IMR-90 (cell line): ENCODE results near the gene U2AF1.
"Not testable (repeated sequence)": the region's sequence is repeated elsewhere in the genome, so short reads cannot be mapped to it uniquely, and the experiment has no call there.

Experiments used
- POLR2A ChIP-seq: IDR thresholded peaks from 2 replicates; pipeline ENCODE4 v1.6.1; 2012; ENCODE audit warnings: mild to moderate bottlenecking, low read depth, low read length
- RFX5 ChIP-seq: IDR thresholded peaks from 2 replicates; pipeline ENCODE4 v1.8.0; 2012; ENCODE audit warnings: low read depth, mild to moderate bottlenecking, low read length, moderate library complexity
- TF ChIP-seq, protein P1 (sequence below): conservative IDR thresholded peaks from 2 replicates; pipeline ENCODE4 v1.5.1; 2012; ENCODE audit warnings: mild to moderate bottlenecking, low read depth, low read length, improper control_type of control experiment
- TF ChIP-seq, protein P2 (sequence below): fragments of 150-350 bp; IDR thresholded peaks from 2 replicates; pipeline ENCODE4 v1.6.1; 2017; ENCODE audit warnings: mild to moderate bottlenecking, antibody characterized with exemption, low read length, low read depth

DNA sequence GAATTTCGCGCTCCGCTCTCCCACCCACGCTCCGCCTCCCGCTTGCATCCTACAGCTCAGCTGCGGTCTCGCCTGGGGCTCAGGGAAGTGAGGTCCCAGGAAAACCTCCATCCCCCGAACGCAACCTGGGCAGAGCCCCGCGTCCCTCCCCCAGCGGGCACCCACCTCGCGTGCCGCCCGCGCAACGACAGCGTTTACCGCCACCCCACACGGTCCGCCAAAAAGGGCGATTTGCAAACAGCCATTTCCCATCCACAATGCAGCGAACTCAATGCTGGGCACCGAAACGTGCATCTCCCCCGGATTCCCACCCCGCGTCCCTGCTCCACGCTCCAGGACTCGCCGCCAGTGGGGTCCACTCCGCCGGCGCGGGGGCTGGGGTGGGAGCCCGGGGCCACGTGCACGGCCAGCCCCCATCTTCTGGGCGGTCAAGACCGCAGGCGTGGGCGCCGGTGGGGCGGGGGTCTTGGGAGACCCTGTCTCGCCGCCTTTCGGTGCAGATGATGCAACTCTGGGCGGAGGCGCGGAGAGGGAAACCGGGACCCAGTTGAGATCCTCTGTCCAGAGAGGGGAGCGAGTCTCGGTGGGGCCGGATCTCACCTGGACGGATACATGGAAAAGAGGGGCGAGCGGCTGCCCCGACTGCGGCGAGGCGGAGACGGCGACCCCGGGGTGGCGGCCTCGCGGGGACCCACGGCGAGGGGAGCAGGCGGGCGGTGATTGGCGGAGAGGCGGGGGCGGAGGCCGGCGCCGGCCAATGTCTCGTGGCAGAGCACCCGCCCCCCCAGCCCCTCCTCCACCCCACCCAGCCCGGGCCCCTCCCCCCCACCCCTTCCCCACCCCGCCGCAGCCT is 32.0 kb downstream of the U2AF1 start, which contains the start of gene CBS:
- TF ChIP-seq, protein P1, sequence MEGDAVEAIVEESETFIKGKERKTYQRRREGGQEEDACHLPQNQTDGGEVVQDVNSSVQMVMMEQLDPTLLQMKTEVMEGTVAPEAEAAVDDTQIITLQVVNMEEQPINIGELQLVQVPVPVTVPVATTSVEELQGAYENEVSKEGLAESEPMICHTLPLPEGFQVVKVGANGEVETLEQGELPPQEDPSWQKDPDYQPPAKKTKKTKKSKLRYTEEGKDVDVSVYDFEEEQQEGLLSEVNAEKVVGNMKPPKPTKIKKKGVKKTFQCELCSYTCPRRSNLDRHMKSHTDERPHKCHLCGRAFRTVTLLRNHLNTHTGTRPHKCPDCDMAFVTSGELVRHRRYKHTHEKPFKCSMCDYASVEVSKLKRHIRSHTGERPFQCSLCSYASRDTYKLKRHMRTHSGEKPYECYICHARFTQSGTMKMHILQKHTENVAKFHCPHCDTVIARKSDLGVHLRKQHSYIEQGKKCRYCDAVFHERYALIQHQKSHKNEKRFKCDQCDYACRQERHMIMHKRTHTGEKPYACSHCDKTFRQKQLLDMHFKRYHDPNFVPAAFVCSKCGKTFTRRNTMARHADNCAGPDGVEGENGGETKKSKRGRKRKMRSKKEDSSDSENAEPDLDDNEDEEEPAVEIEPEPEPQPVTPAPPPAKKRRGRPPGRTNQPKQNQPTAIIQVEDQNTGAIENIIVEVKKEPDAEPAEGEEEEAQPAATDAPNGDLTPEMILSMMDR: not testable (repeated sequence)
- TF ChIP-seq POLR2A, RFX5: not testable (repeated sequence)
- TF ChIP-seq, protein P2, sequence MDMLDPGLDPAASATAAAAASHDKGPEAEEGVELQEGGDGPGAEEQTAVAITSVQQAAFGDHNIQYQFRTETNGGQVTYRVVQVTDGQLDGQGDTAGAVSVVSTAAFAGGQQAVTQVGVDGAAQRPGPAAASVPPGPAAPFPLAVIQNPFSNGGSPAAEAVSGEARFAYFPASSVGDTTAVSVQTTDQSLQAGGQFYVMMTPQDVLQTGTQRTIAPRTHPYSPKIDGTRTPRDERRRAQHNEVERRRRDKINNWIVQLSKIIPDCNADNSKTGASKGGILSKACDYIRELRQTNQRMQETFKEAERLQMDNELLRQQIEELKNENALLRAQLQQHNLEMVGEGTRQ: not testable (repeated sequence)
